Mesendoderm (in vitro differentiated cells): ENCODE measurements around the gene ZP1.

Experiments used
- DNase-seq: peaks from one replicate; pipeline ENCODE4 v3.0.0; 2013
- H2AK5ac ChIP-seq: 2 replicates; pipeline ENCODE4 v1.6.1; 2013; ENCODE audit warnings: low read length, inconsistent platforms
- H2BK120ac ChIP-seq: 2 replicates; pipeline ENCODE4 v1.6.1; 2013; ENCODE audit warnings: low read depth, mild to moderate bottlenecking, low read length, moderate library complexity, mixed read lengths
- H2BK15ac ChIP-seq: replicated peaks from 2 replicates; pipeline ENCODE4 v1.6.1; 2013; ENCODE audit warnings: low read depth, mild to moderate bottlenecking, moderate library complexity
- H2BK5ac ChIP-seq: 2 replicates; pipeline ENCODE4 v1.6.1; 2013; ENCODE audit warnings: low read length, inconsistent platforms
- H3K18ac ChIP-seq: 2 replicates; pipeline ENCODE4 v1.6.1; 2013; ENCODE audit warnings: mild to moderate bottlenecking, low read length, mixed read lengths
- H3K23ac ChIP-seq: one replicate; pipeline ENCODE4 v1.6.1; 2013; ENCODE audit warnings: low read length
- H3K27ac ChIP-seq: 2 replicates; pipeline ENCODE4 v1.5.1; 2013; ENCODE audit warnings: low read depth, mild to moderate bottlenecking, inconsistent platforms, low read length, moderate library complexity
- H3K27me3 ChIP-seq: 2 replicates; pipeline ENCODE4 v1.6.1; 2013; ENCODE audit warnings: low read length, control low read depth, mild to moderate bottlenecking, inconsistent platforms; ENCODE audit not compliant: insufficient read depth, poor library complexity
- H3K36me3 ChIP-seq: 2 replicates; pipeline ENCODE4 v1.6.1; 2013; ENCODE audit warnings: low read length, inconsistent platforms; ENCODE audit not compliant: control insufficient read depth, insufficient read depth
- H3K4ac ChIP-seq: one replicate; pipeline ENCODE4 v1.6.1; 2013; ENCODE audit warnings: low read depth, mild to moderate bottlenecking, low read length, moderate library complexity
- H3K4me1 ChIP-seq: 2 replicates; pipeline ENCODE4 v1.6.1; 2013; ENCODE audit warnings: low read depth, low read length, inconsistent platforms; ENCODE audit not compliant: control insufficient read depth
- H3K4me2 ChIP-seq: 2 replicates; pipeline ENCODE4 v1.6.1; 2013; ENCODE audit warnings: low read length
- H3K4me3 ChIP-seq: 2 replicates; pipeline ENCODE4 v1.5.1; 2013; ENCODE audit warnings: mild to moderate bottlenecking, low read length
- H3K56ac ChIP-seq: one replicate; pipeline ENCODE4 v1.6.1; 2013; ENCODE audit warnings: low read length
- H3K79me1 ChIP-seq: 2 replicates; pipeline ENCODE4 v1.6.1; 2013; ENCODE audit warnings: low read length, inconsistent platforms
- H3K79me2 ChIP-seq: 2 replicates; pipeline ENCODE4 v1.6.1; 2013; ENCODE audit warnings: mild to moderate bottlenecking, low read length; ENCODE audit not compliant: control insufficient read depth, insufficient read depth
- H3K9ac ChIP-seq: 2 replicates; pipeline ENCODE4 v1.6.1; 2013; ENCODE audit warnings: low read length, inconsistent platforms
- H4K5ac ChIP-seq: one replicate; pipeline ENCODE4 v1.6.1; 2013; ENCODE audit warnings: low read length
- H4K8ac ChIP-seq: one replicate; pipeline ENCODE4 v1.6.1; 2013; ENCODE audit warnings: low read depth, mild to moderate bottlenecking, control low read depth, low read length, moderate library complexity
- WGBS: extraction: QIAGEN DNeasy Blood & Tissue Kit; methylation state at CpG from one replicate; pipeline ENCODE4 v1.1.7; 2013; ENCODE audit warnings: low lambda C conversion rate, missing lambda C conversion rate; ENCODE audit not compliant: insufficient coverage; ENCODE audit errors: extremely low coverage; 5-methylcytosine and 5-hydroxymethylcytosine counted together

ZP1 gene

DNA sequence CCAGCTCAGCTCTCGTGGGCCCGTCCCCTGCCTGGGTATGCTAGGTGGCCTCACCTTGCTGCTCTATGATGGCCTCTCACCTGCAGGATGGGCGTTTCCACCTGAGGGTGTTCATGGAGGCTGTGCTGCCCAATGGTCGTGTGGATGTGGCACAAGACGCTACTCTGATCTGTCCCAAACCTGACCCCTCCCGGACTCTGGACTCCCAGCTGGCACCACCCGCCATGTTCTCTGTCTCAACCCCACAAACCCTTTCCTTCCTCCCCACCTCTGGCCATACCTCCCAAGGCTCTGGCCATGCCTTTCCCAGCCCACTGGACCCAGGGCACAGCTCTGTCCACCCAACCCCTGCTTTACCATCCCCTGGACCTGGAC is 2.1 kb downstream of the ZP1 start:
- Histone ChIP-seq H3K4ac (no peak overlapping the region), H3K79me2 (no peaks in the 10 kb centered on the region), H3K9ac (no peak overlapping the region), H3K27ac (no peak overlapping the region), H2AK5ac (no peak overlapping the region), H3K4me2 (no peak overlapping the region), H2BK120ac (no peak overlapping the region), H3K23ac (no peak overlapping the region), H3K56ac (no peak overlapping the region), H3K79me1 (no peaks in the 10 kb centered on the region), H3K18ac (no peak overlapping the region), H4K8ac (no peak overlapping the region), H3K27me3 (no peaks in the 10 kb centered on the region), H3K4me1 (no peaks in the 10 kb centered on the region), H2BK5ac (no peak overlapping the region), H3K36me3 (no peaks in the 10 kb centered on the region), H3K4me3 (no peak overlapping the region), H2BK15ac (no peak overlapping the region), H4K5ac (no peak overlapping the region)
- DNase-seq, result no peak
- no CpG with 5 or more reads among the region's 7 CpGs for WGBS

DNA sequence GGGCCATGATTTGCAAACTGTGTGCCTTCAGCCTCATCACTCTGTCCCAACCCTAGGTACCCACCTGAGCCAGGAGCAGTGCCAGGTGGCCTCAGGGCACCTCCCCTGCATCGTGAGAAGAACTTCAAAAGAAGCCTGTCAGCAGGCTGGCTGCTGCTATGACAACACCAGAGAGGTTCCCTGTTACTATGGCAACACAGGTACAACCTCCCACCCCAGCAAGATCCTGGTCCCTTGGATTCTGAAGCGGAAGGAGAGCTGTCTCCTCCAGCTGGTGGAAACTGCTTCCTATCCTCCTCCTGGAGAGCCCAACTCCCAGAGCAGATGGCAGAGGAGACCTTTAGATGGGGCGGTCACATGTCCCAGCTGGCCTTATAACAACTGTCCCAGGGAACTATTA is 2.9 kb downstream of the ZP1 start:
- Histone ChIP-seq H3K4me1 (no peaks in the 10 kb centered on the region), H3K56ac (no peak overlapping the region), H3K36me3 (no peaks in the 10 kb centered on the region), H3K79me2 (no peaks in the 10 kb centered on the region), H3K9ac (no peak overlapping the region), H3K4me3 (no peak overlapping the region), H3K4ac (no peak overlapping the region), H4K5ac (no peak overlapping the region), H3K18ac (no peak overlapping the region), H3K27ac (no peak overlapping the region), H2BK15ac (no peak overlapping the region), H2BK120ac (no peak overlapping the region), H2BK5ac (no peak overlapping the region), H2AK5ac (no peak overlapping the region), H3K79me1 (no peaks in the 10 kb centered on the region), H4K8ac (no peak overlapping the region), H3K27me3 (no peaks in the 10 kb centered on the region), H3K4me2 (no peak overlapping the region), H3K23ac (no peak overlapping the region)
- peak; percentile 74 for DNase-seq
- WGBS, result no CpG with 5 or more reads among the region's 3 CpGs

DNA sequence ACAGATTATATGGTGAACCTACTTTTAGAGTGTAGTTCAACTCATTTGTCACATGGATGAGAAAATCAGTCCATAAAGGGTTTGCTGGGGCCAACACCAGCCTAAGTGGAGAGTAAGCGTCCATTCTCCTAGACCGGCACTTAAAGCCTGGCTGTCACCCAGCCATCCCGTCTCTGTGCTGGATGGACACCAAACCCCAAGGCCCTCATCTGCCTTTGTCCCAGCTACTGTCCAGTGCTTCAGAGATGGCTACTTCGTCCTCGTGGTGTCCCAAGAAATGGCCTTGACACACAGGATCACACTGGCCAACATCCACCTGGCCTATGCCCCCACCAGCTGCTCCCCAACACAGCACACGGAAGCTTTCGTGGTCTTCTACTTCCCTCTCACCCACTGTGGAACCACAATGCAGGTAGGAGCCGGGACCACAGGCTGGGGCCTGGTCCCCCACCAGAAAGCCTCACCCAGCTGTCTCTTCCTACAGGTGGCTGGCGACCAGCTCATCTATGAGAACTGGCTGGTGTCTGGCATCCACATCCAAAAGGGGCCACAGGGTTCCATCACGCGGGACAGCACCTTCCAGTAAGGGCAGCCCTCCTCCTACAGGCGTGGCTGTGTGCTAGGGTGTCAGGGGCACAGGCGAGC is 3.5 kb downstream of the ZP1 start:
- no peak overlapping the region for H3K4me2 ChIP-seq
- H4K8ac ChIP-seq, result no peak overlapping the region
- H3K56ac ChIP-seq, result no peak overlapping the region
- H2AK5ac ChIP-seq, result no peak overlapping the region
- H3K9ac ChIP-seq, result no peak overlapping the region
- no peak overlapping the region for H3K23ac ChIP-seq
- H3K79me2 ChIP-seq, result no peaks in the 10 kb centered on the region
- no peak overlapping the region for H3K4ac ChIP-seq
- no peak overlapping the region for H4K5ac ChIP-seq
- H2BK5ac ChIP-seq, result no peak overlapping the region
- no CpG with 5 or more reads among the region's 13 CpGs for WGBS
- no peak overlapping the region for H3K18ac ChIP-seq
- H3K79me1 ChIP-seq, result no peaks in the 10 kb centered on the region
- no peak for DNase-seq
- H3K27ac ChIP-seq, result no peak overlapping the region
- H2BK120ac ChIP-seq, result no peak overlapping the region
- H3K4me3 ChIP-seq, result no peak overlapping the region
- no peaks in the 10 kb centered on the region for H3K27me3 ChIP-seq
- H2BK15ac ChIP-seq, result no peak overlapping the region
- H3K36me3 ChIP-seq, result no peaks in the 10 kb centered on the region
- no peaks in the 10 kb centered on the region for H3K4me1 ChIP-seq

DNA sequence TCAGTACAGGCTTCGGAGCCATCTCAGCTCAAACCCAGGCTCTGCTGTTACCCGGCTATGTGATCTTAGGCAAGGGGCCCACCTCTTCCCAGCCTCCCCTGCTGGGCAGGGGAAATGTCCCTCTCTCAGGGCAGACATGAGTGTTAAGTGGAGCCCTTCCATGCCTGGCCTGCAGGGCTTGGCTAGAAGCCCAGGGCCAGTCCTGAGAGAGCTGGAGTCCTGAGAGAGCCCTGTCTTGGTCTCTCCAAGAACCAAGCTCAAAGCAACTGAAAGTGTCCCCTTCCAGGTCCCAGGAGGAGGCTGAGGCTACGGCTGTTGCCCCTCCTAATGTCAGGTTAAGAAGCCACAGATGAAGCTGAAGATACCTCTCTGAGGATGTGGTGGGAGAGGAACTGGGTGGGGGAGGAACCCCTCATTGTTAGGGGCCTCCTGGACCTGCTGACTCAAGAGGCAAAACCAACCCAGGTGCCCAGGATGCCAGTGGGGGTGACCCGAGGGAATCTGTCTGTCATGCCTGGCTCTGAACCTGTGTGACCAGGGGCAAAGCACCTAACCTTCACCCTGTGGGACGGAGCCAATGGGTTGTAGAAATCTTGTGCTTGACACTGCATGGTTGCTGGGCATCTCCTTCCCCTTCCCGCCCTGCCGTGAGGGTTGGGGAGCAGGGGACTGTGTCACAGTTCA is 4.2 kb downstream of the ZP1 start:
- Histone ChIP-seq H3K4me1 (no peaks in the 10 kb centered on the region), H3K79me2 (no peaks in the 10 kb centered on the region), H2BK5ac (no peak overlapping the region), H3K4me2 (no peak overlapping the region), H2BK120ac (no peak overlapping the region), H3K27ac (no peak overlapping the region), H3K27me3 (no peaks in the 10 kb centered on the region), H3K23ac (no peak overlapping the region), H4K8ac (no peak overlapping the region), H3K4ac (no peak overlapping the region), H3K36me3 (no peaks in the 10 kb centered on the region), H2AK5ac (no peak overlapping the region), H3K56ac (no peak overlapping the region), H4K5ac (no peak overlapping the region), H3K79me1 (no peaks in the 10 kb centered on the region), H2BK15ac (no peak overlapping the region), H3K18ac (no peak overlapping the region), H3K9ac (no peak overlapping the region), H3K4me3 (no peak overlapping the region)
- DNase-seq, result no peak
- no CpG with 5 or more reads among the region's 7 CpGs for WGBS

DNA sequence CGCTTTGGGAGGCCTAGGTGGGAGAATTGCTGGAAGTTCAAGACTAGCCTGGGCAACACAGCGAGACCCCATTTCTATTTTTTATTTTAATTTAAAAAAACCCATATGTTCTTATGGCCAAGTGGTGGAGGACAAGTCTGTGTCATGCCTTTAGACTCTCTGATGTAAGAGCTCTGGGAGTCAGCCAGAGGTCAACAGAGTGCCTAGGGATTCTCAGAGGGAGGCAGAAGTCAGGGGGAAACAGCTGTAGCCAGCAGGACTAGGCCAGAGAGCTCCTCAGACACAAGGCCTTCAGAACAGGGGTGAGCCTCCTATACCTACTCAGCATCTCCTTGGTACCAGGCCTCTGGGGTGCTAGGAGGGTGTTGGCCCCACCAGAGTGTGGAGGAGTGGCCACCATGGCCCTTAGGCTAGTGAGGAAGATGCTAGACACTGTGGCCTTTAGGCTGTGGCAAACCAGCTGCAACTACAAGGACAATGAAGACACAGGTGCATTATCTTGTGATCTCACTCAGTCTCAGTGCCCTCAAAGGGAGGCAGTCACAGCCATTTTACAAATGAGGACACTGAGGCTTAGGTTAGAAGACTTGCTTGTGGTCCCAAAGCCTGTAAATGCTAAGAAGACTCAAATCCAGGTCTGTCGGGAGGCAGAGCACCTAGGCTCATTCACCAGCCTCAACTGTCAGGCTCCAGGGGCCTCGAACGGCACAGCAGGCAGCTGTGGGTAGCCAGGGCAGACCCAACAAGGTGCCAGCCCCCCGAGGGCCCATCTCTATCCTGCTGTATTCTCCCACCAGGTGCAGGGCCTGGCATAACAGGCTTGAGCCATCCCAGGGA is 5.0 kb downstream of the ZP1 start:
- Histone ChIP-seq H3K36me3 (no peaks in the 10 kb centered on the region), H3K4me1 (no peaks in the 10 kb centered on the region), H3K56ac (no peak overlapping the region), H4K8ac (no peak overlapping the region), H3K18ac (no peak overlapping the region), H3K4me2 (no peak overlapping the region), H2BK15ac (no peak overlapping the region), H2BK120ac (no peak overlapping the region), H3K9ac (no peak overlapping the region), H2AK5ac (no peak overlapping the region), H2BK5ac (no peak overlapping the region), H3K4ac (no peak overlapping the region), H3K79me2 (no peaks in the 10 kb centered on the region), H3K27ac (no peak overlapping the region), H4K5ac (no peak overlapping the region), H3K27me3 (no peaks in the 10 kb centered on the region), H3K79me1 (no peaks in the 10 kb centered on the region), H3K23ac (no peak overlapping the region), H3K4me3 (no peak overlapping the region)
- no peak for DNase-seq
- no CpG with 5 or more reads among the region's 6 CpGs for WGBS
